Activated CD8-positive, alpha-beta T cell treated with anti-CD3 and anti-CD28 coated beads, Interleukin-2, amount 10 ng/mL, durations not matched to agents 7 days and 5 days (primary cell): ENCODE results near the gene FGFBP1. TPM values are rescaled to one million over a fixed set of nuclear protein-coding genes. Genes with fewer than 3 reads are reported as not detected.

Source experiments
- ATAC-seq: fragments of 150-1000 bp; cut with Tn5 transposase; one replicate; pipeline ENCODE4 v1.10.0; 2021; ENCODE audit warnings: moderate library complexity
- CTCF ChIA-PET: fragments of 350-600 bp; sonication (Branson Sonifier 250); formaldehyde crosslinking; loops from one replicate; lab custom pipeline; 2021; ENCODE audit warnings: antibody characterized with exemption; lab: Charles Lee
- POLR2A ChIA-PET: fragments of 350-600 bp; sonication (Branson Sonifier 250); formaldehyde crosslinking; loops from one replicate; lab custom pipeline; 2021; ENCODE audit warnings: antibody characterized with exemption; lab: Charles Lee
- DNase-seq: peaks from one replicate; pipeline ENCODE4 v3.0.0-alpha.2; 2020
- H3K27ac Mint-ChIP-seq: one replicate; pipeline ENCODE4 v1.8.0; 2021; ENCODE audit warnings: mild to moderate bottlenecking, mixed read lengths
- H3K27me3 Mint-ChIP-seq: one replicate; pipeline ENCODE4 v1.8.0; 2021; ENCODE audit warnings: low read depth, mixed read lengths
- H3K36me3 Mint-ChIP-seq: one replicate; pipeline ENCODE4 v1.8.0; 2021; ENCODE audit warnings: low read depth, mixed read lengths
- H3K4me1 Mint-ChIP-seq: one replicate; pipeline ENCODE4 v1.8.0; 2021; ENCODE audit warnings: low read depth, mixed read lengths
- H3K4me3 Mint-ChIP-seq: one replicate; pipeline ENCODE4 v1.8.0; 2021; ENCODE audit warnings: mild to moderate bottlenecking, mixed read lengths
- H3K9me3 Mint-ChIP-seq: one replicate; pipeline ENCODE4 v1.8.0; 2022; ENCODE audit warnings: mixed read lengths; ENCODE audit not compliant: insufficient read depth
- total RNA-seq, 2 experiments: library from RNA; stranded (reverse); gene quantifications; one replicate each; pipeline ENCODE4 v1.2.3, GENCODE V29; 2021

FGFBP1 gene
- total RNA-seq, 2 experiments from 2014 or later = not detected

DNA sequence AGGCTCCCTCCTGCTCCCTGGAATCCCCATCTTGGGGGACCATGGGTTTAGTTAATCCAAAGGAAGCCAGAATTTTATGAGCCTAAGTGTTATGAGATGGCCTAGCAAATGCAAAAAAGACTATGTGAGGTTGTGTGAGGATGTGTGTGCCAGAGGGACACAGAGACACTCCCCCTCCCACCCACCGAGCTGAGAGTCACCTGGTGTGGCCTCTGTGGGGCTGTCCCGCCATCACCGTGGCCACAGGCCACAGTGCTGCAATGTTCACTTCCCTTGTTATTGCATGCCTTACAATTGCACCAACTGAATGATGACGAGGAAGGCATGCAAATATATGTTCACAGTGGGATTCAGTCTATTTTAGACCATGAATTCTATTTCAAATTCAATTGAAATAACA is 25.0 kb upstream of the FGFBP1 start:
- Mint-ChIP-seq H3K27ac (peak overlapping the region; percentile 76), H3K9me3 (no peaks in the 10 kb centered on the region), H3K4me3 (peak overlapping the region; percentile 71), H3K4me1 (peaks cover 34% of the 10 kb centered on the region), H3K27me3 (peaks cover 22% of the 10 kb centered on the region), H3K36me3 (no peaks in the 10 kb centered on the region)
- ChIA-PET CTCF (interaction anchor here (0.6 to 5.2 kb wide), 9 partner anchors 11 to 312 kb away, joined by 3 to 63 read pairs (median 6); no protein-coding TSS in a partner anchor), POLR2A (interaction anchor here (1.0 kb wide), 1 partner anchor 81 kb away, joined by 3 read pairs; no protein-coding TSS in a partner anchor)
- DNase-seq = peak; percentile 83
- peak; percentile 77 for ATAC-seq

DNA sequence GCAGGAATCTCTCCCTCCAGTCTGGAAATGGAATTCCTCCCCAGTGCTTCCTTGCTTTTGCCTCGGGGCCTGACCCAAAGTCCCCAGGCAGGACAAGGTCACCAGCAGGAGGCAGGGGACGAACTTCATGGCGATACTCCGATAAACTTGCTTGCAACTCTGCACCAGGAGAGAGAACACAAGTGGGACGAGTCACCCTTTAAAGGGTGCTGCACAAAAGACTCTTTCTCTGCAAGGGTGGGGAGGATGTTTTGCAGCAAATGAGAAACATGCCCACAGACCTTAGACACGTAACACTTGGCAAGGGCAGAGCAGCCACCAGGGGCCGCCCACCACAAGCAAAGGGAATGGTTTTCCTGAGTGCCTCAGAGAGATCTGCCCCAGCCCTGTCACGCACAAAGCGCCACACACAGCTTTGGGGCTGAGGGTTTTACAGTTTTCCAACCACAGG is 24.5 kb upstream of the FGFBP1 start, which contains the start of gene FGFBP2:
Gene FGFBP2 (minus strand): TSS at position 175 of the 451 bp plus-strand sequence. CDS start 46 bp downstream, at position 129.
- Mint-ChIP-seq H3K4me1 (peaks cover 34% of the 10 kb centered on the region), H3K27ac (peak within 1 kb of the TSS; percentile 76), H3K36me3 (no peaks in the 10 kb centered on the region), H3K9me3 (no peaks in the 10 kb centered on the region), H3K27me3 (peaks cover 18% of the 10 kb centered on the region), H3K4me3 (peak within 1 kb of the TSS; percentile 71)
- peak; percentile 93 for ATAC-seq
- CTCF ChIA-PET = interaction anchor here (0.8 to 5.2 kb wide), 8 partner anchors 12 to 311 kb away, joined by 3 to 63 read pairs (median 7); no protein-coding TSS in a partner anchor
- POLR2A ChIA-PET = interaction anchor here (1.0 kb wide), 1 partner anchor 80 kb away, joined by 3 read pairs; no protein-coding TSS in a partner anchor
- DNase-seq = peak; percentile 86

DNA sequence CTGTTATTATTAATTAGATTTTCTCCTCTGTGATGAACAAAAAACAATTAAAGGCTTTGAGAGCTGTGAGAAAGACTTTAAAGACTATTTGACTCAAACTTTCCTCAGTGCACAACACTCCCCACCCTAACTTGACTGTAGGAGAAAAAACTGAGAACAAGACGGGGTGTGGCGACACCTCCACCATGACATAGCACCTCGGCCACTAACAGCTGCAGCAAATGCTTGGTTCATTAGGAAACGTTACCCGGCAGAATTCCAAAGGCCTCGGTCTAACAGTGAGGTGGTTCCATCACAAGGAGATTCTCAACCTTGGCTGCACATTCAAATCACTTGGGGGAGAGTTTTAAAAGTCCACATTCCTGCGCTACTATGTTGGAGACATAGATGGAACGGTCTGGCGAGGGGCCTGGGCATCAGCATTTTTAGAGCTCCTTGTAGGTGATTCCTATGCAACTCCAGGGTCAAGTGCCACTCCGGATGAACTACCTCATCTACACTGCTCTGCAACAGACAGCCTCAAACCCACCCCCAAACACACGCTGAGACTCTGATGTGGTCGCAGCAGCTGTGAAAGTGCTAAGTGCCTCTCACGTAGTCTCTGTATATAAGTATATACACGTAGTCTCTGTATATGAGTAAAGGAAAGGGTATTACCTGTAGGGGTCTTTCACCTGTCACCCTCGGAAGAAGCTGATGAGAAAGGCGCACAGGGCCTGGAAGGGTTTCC is 23.4 kb upstream of the FGFBP1 start:
- ChIA-PET POLR2A (no interaction called here), CTCF (interaction anchor here (0.8 to 5.2 kb wide), 6 partner anchors 13 to 304 kb away, joined by 3 to 63 read pairs (median 10); no protein-coding TSS in a partner anchor)
- ATAC-seq (peak; percentile 31), DNase-seq (peak; percentile 67)
- Mint-ChIP-seq H3K9me3 (no peaks in the 10 kb centered on the region), H3K36me3 (no peaks in the 10 kb centered on the region), H3K4me3 (peak overlapping the region; percentile 71), H3K27ac (peak overlapping the region; percentile 68), H3K27me3 (peaks cover 16% of the 10 kb centered on the region), H3K4me1 (peaks cover 34% of the 10 kb centered on the region)

DNA sequence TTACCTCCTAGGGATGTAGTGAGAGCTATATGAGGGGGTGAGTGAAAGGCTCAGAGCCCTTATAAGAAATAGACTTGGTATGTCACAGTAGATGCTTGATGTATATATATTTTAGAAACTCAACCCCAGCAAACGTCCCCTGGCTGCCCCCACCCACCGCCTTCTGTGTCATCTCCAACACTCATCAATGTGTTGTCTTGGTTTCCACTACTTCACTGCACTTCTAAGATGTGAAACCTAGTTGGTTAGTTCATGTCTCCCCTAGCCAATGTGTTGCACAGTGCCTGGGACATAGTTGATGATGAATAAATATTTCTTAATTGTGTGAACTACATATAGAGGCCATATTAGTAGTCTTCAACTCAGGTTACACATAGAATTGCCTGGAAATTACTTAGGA is 20.0 kb upstream of the FGFBP1 start:
- no peak for ATAC-seq
- DNase-seq = no peak
- CTCF ChIA-PET = interaction anchor here (0.7 to 1.6 kb wide), 5 partner anchors 76 to 233 kb away, joined by 3 to 17 read pairs (median 5); no protein-coding TSS in a partner anchor

DNA sequence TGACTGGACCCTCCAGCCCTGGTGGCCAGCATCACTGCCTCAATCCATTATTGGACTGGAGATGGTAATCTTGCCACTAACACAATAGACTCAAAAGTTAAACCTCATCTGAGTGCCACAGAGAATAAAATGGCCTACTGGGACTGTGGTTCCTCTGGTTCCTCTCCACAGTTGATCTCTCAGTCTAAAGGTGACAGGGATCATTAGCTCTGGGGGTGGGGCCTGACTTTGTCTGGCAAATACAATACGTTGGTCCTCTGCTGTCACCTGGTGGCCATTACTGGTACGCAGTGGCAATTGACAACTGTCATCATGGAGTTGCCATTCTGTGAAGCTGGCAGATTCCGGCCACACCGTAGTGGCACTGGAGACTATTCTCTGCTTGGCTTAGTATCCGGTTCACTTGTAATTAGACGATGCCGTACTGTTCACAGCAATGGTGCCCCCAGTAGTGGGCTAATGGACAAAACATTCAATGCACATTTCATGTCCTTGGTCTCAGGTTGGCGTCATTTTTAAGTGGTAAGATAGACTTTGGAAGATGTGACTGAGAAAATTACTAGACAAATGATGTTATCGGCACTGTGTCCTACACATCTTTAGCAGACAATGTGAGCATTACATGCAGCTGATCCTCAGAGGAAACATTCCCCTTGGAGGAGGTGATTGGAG is 17.8 kb upstream of the FGFBP1 start:
- H3K9me3 Mint-ChIP-seq = no peaks in the 10 kb centered on the region
- peaks cover 11% of the 10 kb centered on the region for H3K4me1 Mint-ChIP-seq
- peaks cover 6% of the 10 kb centered on the region for H3K27me3 Mint-ChIP-seq
- ATAC-seq (peak; percentile 91), DNase-seq (peak; percentile 90)
- H3K36me3 Mint-ChIP-seq = no peaks in the 10 kb centered on the region
- ChIA-PET CTCF (interaction anchor here (0.6 to 6.1 kb wide), 48 partner anchors 10 to 724 kb away, joined by 3 to 158 read pairs (median 4); no protein-coding TSS in a partner anchor), POLR2A (interaction anchor here (0.5 to 0.6 kb wide), 2 partner anchors 10 to 286 kb away, joined by 3 read pairs; no protein-coding TSS in a partner anchor)
- no peak overlapping the region for H3K27ac Mint-ChIP-seq
- no peak overlapping the region for H3K4me3 Mint-ChIP-seq

More for the DNA sequence above, 20.0 kb upstream of the FGFBP1 start:
- Mint-ChIP-seq H3K4me1 (peaks cover 32% of the 10 kb centered on the region), H3K4me3 (no peak overlapping the region), H3K27ac (no peak overlapping the region), H3K9me3 (no peaks in the 10 kb centered on the region), H3K36me3 (no peaks in the 10 kb centered on the region), H3K27me3 (peaks cover 6% of the 10 kb centered on the region)
- POLR2A ChIA-PET = no interaction called here

DNA sequence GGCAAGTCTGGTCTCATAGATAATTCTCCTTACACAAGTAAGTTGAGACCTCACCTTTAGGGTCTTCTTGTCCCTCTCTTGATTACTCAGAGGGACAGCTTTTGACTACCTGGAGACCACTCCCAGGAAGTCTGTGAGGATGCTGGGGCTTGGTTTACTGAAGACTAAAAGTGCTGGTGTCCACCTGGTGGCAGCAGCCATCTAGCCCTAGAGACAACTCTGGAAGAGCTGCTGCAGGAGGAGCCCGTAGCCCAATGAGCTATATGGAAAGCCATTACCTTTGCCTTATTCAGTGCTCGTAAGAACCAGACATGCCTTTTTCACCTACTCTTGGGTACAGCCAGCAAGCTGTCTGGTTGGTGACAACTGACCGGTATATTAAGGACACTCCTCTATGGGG is 17.1 kb upstream of the FGFBP1 start:
- no peaks in the 10 kb centered on the region for H3K9me3 Mint-ChIP-seq
- no peak overlapping the region for H3K27ac Mint-ChIP-seq
- POLR2A ChIA-PET = no interaction called here
- no peak overlapping the region for H3K4me3 Mint-ChIP-seq
- peaks cover 4% of the 10 kb centered on the region for H3K27me3 Mint-ChIP-seq
- peaks cover 6% of the 10 kb centered on the region for H3K4me1 Mint-ChIP-seq
- CTCF ChIA-PET = interaction anchor here (0.6 to 6.1 kb wide), 46 partner anchors 9 to 725 kb away, joined by 3 to 158 read pairs (median 4); no protein-coding TSS in a partner anchor
- ATAC-seq = no peak
- DNase-seq = no peak
- no peaks in the 10 kb centered on the region for H3K36me3 Mint-ChIP-seq

DNA sequence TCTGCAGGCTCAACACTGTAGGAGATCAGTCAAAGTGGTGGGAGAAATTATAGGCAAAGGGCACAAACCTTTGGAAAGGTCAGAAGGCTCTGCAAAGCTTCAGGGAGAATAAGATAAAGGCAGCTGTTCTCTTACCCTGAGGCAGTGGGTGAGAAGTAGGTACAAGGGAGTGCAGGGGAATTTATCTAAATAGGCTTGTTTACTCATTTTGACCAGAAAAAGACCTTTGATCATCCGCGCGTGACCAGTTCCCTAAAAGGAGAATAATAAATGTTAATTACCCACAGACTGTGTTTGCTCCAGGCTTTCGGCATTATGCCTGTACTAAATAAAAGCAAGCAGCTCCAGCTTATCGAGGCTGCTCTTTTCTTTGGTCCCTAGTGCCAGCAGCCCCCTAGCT is 15.1 kb upstream of the FGFBP1 start:
- Mint-ChIP-seq H3K36me3 (no peaks in the 10 kb centered on the region), H3K27ac (no peak overlapping the region), H3K4me3 (no peak overlapping the region), H3K4me1 (peaks cover 6% of the 10 kb centered on the region), H3K27me3 (peaks cover 2% of the 10 kb centered on the region), H3K9me3 (no peaks in the 10 kb centered on the region)
- ChIA-PET CTCF (interaction anchor here (1.1 to 6.1 kb wide), 3 partner anchors 48 to 148 kb away, joined by 3 to 158 read pairs (median 6); no protein-coding TSS in a partner anchor), POLR2A (interaction anchor here (1.2 kb wide), 1 partner anchor 98 kb away, joined by 3 read pairs; no protein-coding TSS in a partner anchor)
- DNase-seq (no peak), ATAC-seq (no peak)

DNA sequence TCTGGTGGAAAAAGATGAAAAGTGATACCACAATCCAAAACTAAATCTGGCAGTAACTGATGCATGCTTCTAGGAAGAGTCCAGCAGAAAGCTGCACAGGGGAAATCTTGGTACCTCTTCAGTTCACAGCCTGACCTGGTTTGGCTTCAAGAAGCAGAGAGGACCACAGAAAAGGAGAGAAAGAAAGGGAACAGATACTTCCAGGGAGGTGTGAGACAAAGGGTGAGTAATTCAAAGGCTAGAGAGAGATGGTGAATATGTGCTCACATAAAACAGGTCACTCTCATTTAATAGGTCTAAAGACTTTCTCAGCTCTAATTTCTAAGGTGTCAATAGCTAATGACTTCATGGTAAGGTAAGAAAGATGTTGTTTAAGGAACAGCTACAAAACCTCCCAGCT is 13.2 kb upstream of the FGFBP1 start:
- Mint-ChIP-seq H3K27me3 (peaks cover 2% of the 10 kb centered on the region), H3K4me3 (no peak overlapping the region), H3K9me3 (no peaks in the 10 kb centered on the region), H3K36me3 (no peaks in the 10 kb centered on the region), H3K27ac (no peak overlapping the region), H3K4me1 (peaks cover 6% of the 10 kb centered on the region)
- no peak for ATAC-seq
- no peak for DNase-seq
- CTCF ChIA-PET = interaction anchor here (6.1 kb wide), 1 partner anchor 70 kb away, joined by 158 read pairs; no protein-coding TSS in a partner anchor
- POLR2A ChIA-PET = no interaction called here

DNA sequence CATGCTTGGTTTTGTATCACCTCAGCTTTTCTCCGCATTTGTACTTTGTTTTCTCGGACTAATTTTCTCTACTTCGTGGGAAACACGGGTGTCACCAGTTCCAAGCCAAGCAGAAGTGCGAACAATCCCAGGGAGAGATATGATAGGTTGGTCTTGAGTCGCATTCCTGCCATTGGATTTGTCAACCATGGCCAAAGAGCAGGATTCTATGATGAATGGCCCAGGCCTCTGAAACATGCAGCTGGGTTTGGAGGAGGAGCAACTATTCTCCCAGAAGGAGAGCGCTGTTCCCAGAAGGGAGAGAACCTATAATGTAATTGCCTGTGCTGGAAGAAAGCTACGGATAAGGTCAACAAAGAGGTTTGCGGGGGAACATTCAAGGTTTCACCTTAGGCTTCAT is 10.3 kb upstream of the FGFBP1 start:
- Mint-ChIP-seq H3K4me3 (no peak overlapping the region), H3K4me1 (peaks cover 12% of the 10 kb centered on the region), H3K27ac (no peak overlapping the region), H3K9me3 (no peaks in the 10 kb centered on the region), H3K27me3 (peaks cover 8% of the 10 kb centered on the region), H3K36me3 (no peaks in the 10 kb centered on the region)
- no peak for ATAC-seq
- no peak for DNase-seq
- POLR2A ChIA-PET = no interaction called here
- CTCF ChIA-PET = interaction anchor here (0.8 to 1.7 kb wide), 2 partner anchors 52 to 66 kb away, joined by 3 to 6 read pairs; no protein-coding TSS in a partner anchor

DNA sequence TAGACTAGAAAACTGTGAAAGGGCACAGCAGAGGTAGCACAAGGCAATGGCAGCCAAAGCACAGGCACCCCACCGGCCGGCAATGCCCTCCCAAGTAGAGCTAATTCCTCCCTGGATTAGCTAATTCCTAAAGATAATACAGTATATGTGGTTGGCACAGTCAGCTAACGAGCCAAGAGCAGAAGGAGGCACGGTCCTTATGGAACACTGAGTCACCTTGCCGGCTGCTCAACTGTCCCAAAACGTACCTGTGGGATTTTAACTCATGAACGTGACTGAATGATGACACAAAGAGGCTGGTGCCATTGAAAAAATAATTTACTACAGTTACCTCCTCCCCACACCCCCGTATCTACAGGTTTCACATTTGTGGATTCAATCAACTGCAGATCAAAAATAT is 9.1 kb upstream of the FGFBP1 start:
- DNase-seq = no peak
- Mint-ChIP-seq H3K36me3 (no peaks in the 10 kb centered on the region), H3K4me1 (peaks cover 12% of the 10 kb centered on the region), H3K27me3 (peaks cover 11% of the 10 kb centered on the region), H3K4me3 (no peak overlapping the region), H3K27ac (no peak overlapping the region), H3K9me3 (no peaks in the 10 kb centered on the region)
- POLR2A ChIA-PET = no interaction called here
- no peak for ATAC-seq
- CTCF ChIA-PET = interaction anchor here (1.3 to 4.2 kb wide), 2 partner anchors 65 to 142 kb away, joined by 3 to 17 read pairs; no protein-coding TSS in a partner anchor

DNA sequence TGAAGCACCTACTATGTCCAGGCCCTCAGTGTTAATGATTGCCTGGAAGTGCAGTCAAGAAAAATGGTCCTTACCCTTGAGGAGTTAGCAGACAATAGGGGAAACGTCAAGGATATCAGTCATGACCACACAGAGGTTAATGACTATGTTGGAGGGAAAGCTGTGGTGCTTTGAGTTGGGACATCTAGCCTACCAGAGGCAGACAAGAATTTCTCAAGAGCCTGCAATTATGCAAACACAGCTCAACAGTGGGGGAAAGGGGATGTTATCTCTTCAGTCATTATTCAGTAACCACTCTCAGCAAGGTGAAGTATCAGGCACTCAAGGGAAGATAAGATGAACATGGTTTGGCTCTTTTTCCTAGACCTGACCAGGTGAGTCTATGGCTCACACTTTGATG is 7.0 kb upstream of the FGFBP1 start:
- ATAC-seq = no peak
- DNase-seq = no peak

More for the DNA sequence above, 7.0 kb upstream of the FGFBP1 start:
- ChIA-PET POLR2A (no interaction called here), CTCF (interaction anchor here (1.0 to 4.2 kb wide), 3 partner anchors 11 to 319 kb away, joined by 3 to 17 read pairs (median 7); no protein-coding TSS in a partner anchor)
- Mint-ChIP-seq H3K27ac (no peak overlapping the region), H3K4me1 (peaks cover 12% of the 10 kb centered on the region), H3K27me3 (peaks cover 18% of the 10 kb centered on the region), H3K4me3 (no peak overlapping the region), H3K36me3 (no peaks in the 10 kb centered on the region), H3K9me3 (no peaks in the 10 kb centered on the region)
